ENCODE results near the gene SLC2A13.

Gene SLC2A13

DNA sequence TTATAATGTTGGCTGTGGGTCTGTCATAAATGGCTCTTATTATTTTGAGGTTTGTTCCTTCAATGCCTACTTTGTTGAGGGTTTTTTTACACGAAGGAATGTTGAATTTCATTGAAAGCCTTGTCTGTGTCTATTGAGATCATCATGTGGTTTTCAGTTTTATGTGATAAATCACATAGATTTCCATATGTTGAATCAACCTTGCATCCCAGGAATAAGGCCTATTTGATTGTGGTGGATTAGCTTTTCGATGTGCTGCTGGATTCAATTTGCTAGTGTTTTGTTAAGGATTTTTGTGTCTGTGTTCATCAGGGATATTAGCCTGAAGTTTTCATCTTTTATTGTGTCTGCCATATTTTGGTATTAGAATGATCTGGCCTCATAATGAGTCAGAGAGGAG, 27.6 kb downstream of the SLC2A13 start:
- Histone ChIP-seq H3K4me3 (ENCODE audit: insufficient read depth, low read length, poor library complexity, severe bottlenecking) (no peak overlapping the region), H3K36me3 (ENCODE audit: low read length) (no peaks in the 10 kb centered on the region), H3K79me2 (ENCODE audit: insufficient read depth, low read length) (no peaks in the 10 kb centered on the region), H3F3A (ENCODE audit: insufficient read depth) (no peaks in the 10 kb centered on the region), H3K27ac (ENCODE audit: low read depth, low read length) (no peak overlapping the region), H4K20me1 (ENCODE audit: low read depth, low read length) (no peaks in the 10 kb centered on the region), H3K4me2 (ENCODE audit: low read depth, low read length, poor library complexity, severe bottlenecking) (no peak overlapping the region), H3K9ac (ENCODE audit: low read length) (no peak overlapping the region), H3K27me3 (ENCODE audit: low read length) (no peaks in the 10 kb centered on the region), H2AFZ (ENCODE audit: low read depth, low read length, severe bottlenecking) (no peak overlapping the region), H3K9me2 (replicated peaks; ENCODE audit: insufficient read depth, low read length) (no peaks in the 10 kb centered on the region), H3K9me3 (ENCODE audit: insufficient read depth, low read length) (no peaks in the 10 kb centered on the region)
- no peak for TF ChIP-seq EZH2phosphoT487 (conservative IDR thresholded peaks at IDR 0.05; ENCODE audit: low read length)
- TF ChIP-seq, protein P1, sequence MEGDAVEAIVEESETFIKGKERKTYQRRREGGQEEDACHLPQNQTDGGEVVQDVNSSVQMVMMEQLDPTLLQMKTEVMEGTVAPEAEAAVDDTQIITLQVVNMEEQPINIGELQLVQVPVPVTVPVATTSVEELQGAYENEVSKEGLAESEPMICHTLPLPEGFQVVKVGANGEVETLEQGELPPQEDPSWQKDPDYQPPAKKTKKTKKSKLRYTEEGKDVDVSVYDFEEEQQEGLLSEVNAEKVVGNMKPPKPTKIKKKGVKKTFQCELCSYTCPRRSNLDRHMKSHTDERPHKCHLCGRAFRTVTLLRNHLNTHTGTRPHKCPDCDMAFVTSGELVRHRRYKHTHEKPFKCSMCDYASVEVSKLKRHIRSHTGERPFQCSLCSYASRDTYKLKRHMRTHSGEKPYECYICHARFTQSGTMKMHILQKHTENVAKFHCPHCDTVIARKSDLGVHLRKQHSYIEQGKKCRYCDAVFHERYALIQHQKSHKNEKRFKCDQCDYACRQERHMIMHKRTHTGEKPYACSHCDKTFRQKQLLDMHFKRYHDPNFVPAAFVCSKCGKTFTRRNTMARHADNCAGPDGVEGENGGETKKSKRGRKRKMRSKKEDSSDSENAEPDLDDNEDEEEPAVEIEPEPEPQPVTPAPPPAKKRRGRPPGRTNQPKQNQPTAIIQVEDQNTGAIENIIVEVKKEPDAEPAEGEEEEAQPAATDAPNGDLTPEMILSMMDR (IDR thresholded peaks at IDR 0.05; ENCODE audit: insufficient read depth, low read length, poor library complexity, severe bottlenecking): no peak

- Histone ChIP-seq H3K79me2 (ENCODE audit: insufficient read depth, low read length) (no peaks in the 10 kb centered on the region), H3K36me3 (ENCODE audit: low read length) (no peaks in the 10 kb centered on the region), H3K4me3 (ENCODE audit: insufficient read depth, low read length, poor library complexity, severe bottlenecking) (no peak overlapping the region), H2AFZ (ENCODE audit: low read depth, low read length, severe bottlenecking) (no peak overlapping the region), H3K27ac (ENCODE audit: low read depth, low read length) (no peak overlapping the region), H3K9me2 (replicated peaks; ENCODE audit: insufficient read depth, low read length) (no peaks in the 10 kb centered on the region), H3K9ac (ENCODE audit: low read length) (no peak overlapping the region), H4K20me1 (ENCODE audit: low read depth, low read length) (no peaks in the 10 kb centered on the region), H3K9me3 (ENCODE audit: insufficient read depth, low read length) (no peaks in the 10 kb centered on the region), H3F3A (ENCODE audit: insufficient read depth) (no peaks in the 10 kb centered on the region), H3K27me3 (ENCODE audit: low read length) (no peaks in the 10 kb centered on the region), H3K4me2 (ENCODE audit: low read depth, low read length, poor library complexity, severe bottlenecking) (no peak overlapping the region)
- TF ChIP-seq EZH2phosphoT487 (conservative IDR thresholded peaks at IDR 0.05; ENCODE audit: low read length): no peak
- TF ChIP-seq, protein P1 (IDR thresholded peaks at IDR 0.05; ENCODE audit: insufficient read depth, low read length, poor library complexity, severe bottlenecking): no peak
Observed at GRCh38 chr12:40075458-40075857, 30.4 kb downstream of the SLC2A13 start.

DNA sequence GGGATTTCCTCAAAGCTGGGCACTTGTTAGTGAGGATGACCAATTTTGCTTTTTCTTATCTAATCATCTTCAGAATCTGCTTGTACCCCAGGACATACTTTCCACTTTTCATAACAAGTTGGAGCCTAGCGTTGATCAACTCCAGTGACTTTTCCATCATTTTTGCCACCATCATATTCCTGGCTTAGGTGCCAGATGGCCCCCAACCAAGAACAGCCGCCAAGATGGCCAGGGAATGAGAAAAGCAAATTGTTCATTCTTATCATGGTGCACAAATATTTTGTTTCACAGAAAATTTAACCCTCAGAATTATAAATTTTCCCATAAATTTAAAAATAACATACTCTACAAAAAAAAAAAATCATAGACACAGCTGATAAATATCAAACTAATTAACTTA, 37.5 kb downstream of the SLC2A13 start:
- Histone ChIP-seq H3K9me2 (replicated peaks; ENCODE audit: insufficient read depth, low read length) (no peaks in the 10 kb centered on the region), H3K27me3 (ENCODE audit: low read length) (no peaks in the 10 kb centered on the region), H3K27ac (ENCODE audit: low read depth, low read length) (no peak overlapping the region), H3K9me3 (ENCODE audit: insufficient read depth, low read length) (no peaks in the 10 kb centered on the region), H4K20me1 (ENCODE audit: low read depth, low read length) (no peaks in the 10 kb centered on the region), H3K9ac (ENCODE audit: low read length) (no peak overlapping the region), H3K4me3 (ENCODE audit: insufficient read depth, low read length, poor library complexity, severe bottlenecking) (no peak overlapping the region), H3K36me3 (ENCODE audit: low read length) (no peaks in the 10 kb centered on the region), H2AFZ (ENCODE audit: low read depth, low read length, severe bottlenecking) (no peak overlapping the region), H3K79me2 (ENCODE audit: insufficient read depth, low read length) (no peaks in the 10 kb centered on the region), H3F3A (ENCODE audit: insufficient read depth) (no peaks in the 10 kb centered on the region), H3K4me2 (ENCODE audit: low read depth, low read length, poor library complexity, severe bottlenecking) (no peak overlapping the region)
- TF ChIP-seq EZH2phosphoT487 (conservative IDR thresholded peaks at IDR 0.05; ENCODE audit: low read length): no peak
- TF ChIP-seq, protein P1 (IDR thresholded peaks at IDR 0.05; ENCODE audit: insufficient read depth, low read length, poor library complexity, severe bottlenecking): no peak
